GM13977 (cell line): ENCODE data around the gene CALN1.

ENCODE experiments used
- DNase-seq: peaks from one replicate; pipeline ENCODE4 v3.0.0; 2012; ENCODE audit warnings: low spot score
- CTCF ChIP-seq: IDR thresholded peaks from 2 replicates; pipeline ENCODE4 v1.5.1; 2012; ENCODE audit warnings: mild to moderate bottlenecking, control low read depth; ENCODE audit not compliant: insufficient read depth; ENCODE audit errors: extremely low read depth, missing control alignments
- in situ Hi-C: fragments of 300-500 bp; cut with MboI; formaldehyde crosslinking; loops from one replicate; pipeline ENCODE4 v1.12.0; 2022; ENCODE audit warnings: low sequenced_read_pairs, low pct_unique_long_range_greater_than_20kb, mixed read lengths, inconsistent platforms; ENCODE audit not compliant: unreplicated experiment

CALN1 gene

GRCh38 chr7:72040641-72041040, 371.5 kb downstream of the CALN1 start:
- TF ChIP-seq CTCF = no peak
- in situ Hi-C loops = no loop called here
- DNase-seq = no peak

GRCh38 chr7:72039460-72039859, 372.7 kb downstream of the CALN1 start:
- TF ChIP-seq CTCF = no peak
- in situ Hi-C loops = no loop called here
- DNase-seq = no peak

GRCh38 chr7:72038022-72038732, 374.0 kb downstream of the CALN1 start:
- DNase-seq = no peak
- in situ Hi-C loops = no loop called here
- TF ChIP-seq CTCF = no peak

GRCh38 chr7:72037516-72037915, 374.6 kb downstream of the CALN1 start:
- DNase-seq = no peak
- in situ Hi-C loops = no loop called here
- no peak for TF ChIP-seq CTCF

GRCh38 chr7:72035266-72035665, 376.9 kb downstream of the CALN1 start:
- DNase-seq = no peak
- no peak for TF ChIP-seq CTCF
- in situ Hi-C loops = no loop called here

GRCh38 chr7:72032934-72033333, 379.2 kb downstream of the CALN1 start:
- DNase-seq = no peak
- in situ Hi-C loops = no loop called here
- no peak for TF ChIP-seq CTCF
